Neural progenitor cell (in vitro differentiated cells): ENCODE data around the gene CCDC167. TPM values are rescaled to one million over a fixed set of nuclear protein-coding genes. Genes with fewer than 3 reads are reported as not detected.

Experiments
- DNase-seq: peaks from one replicate; pipeline ENCODE4 v3.0.0-alpha.2; 2016; ENCODE audit warnings: low spot score
- H2AFZ ChIP-seq: fragments of 200-600 bp; sonication (generic); replicated peaks from 2 replicates; pipeline ENCODE4 v1.6.1; 2016; ENCODE audit warnings: antibody characterized with exemption
- H3F3A ChIP-seq: fragments of 200-600 bp; sonication (generic); 2 replicates; pipeline ENCODE4 v1.6.1; 2016; ENCODE audit warnings: antibody characterized with exemption, low read depth
- H3K27ac ChIP-seq: fragments of 200-600 bp; sonication (generic); 2 replicates; pipeline ENCODE4 v1.5.1; 2016; ENCODE audit warnings: mild to moderate bottlenecking
- H3K27me3 ChIP-seq: fragments of 200-600 bp; sonication (generic); 2 replicates; pipeline ENCODE4 v1.6.1; 2016; ENCODE audit warnings: mild to moderate bottlenecking, moderate library complexity
- H3K36me3 ChIP-seq: fragments of 200-600 bp; sonication (generic); 2 replicates; pipeline ENCODE4 v1.5.1; 2016
- H3K4me1 ChIP-seq: fragments of 200-600 bp; sonication (generic); 2 replicates; pipeline ENCODE4 v1.6.1; 2016; ENCODE audit warnings: mixed run types
- H3K4me2 ChIP-seq: fragments of 200-600 bp; sonication (generic); 2 replicates; pipeline ENCODE4 v1.6.1; 2016
- H3K4me3 ChIP-seq: fragments of 200-600 bp; sonication (generic); 2 replicates; pipeline ENCODE4 v1.5.1; 2016
- H3K79me2 ChIP-seq: fragments of 200-600 bp; sonication (generic); 2 replicates; pipeline ENCODE4 v1.6.1; 2016; ENCODE audit warnings: low read depth
- H3K9ac ChIP-seq: fragments of 200-600 bp; sonication (generic); 2 replicates; pipeline ENCODE4 v1.6.1; 2016
- H3K9me3 ChIP-seq: fragments of 200-600 bp; sonication (generic); 2 replicates; pipeline ENCODE4 v1.5.1; 2016; ENCODE audit warnings: low read depth
- H4K20me1 ChIP-seq: fragments of 200-600 bp; sonication (generic); 2 replicates; pipeline ENCODE4 v1.6.1; 2016; ENCODE audit warnings: low read depth
- H3K27ac Mint-ChIP-seq: 3 replicates; pipeline ENCODE4 v1.8.0; 2021; ENCODE audit warnings: mixed read lengths
- H3K27me3 Mint-ChIP-seq: 2 replicates; pipeline ENCODE4 v1.8.0; 2022; ENCODE audit warnings: low read depth, mild to moderate bottlenecking, inconsistent platforms, moderate library complexity, mixed read lengths; ENCODE audit not compliant: insufficient read depth
- H3K36me3 Mint-ChIP-seq: 3 replicates; pipeline ENCODE4 v1.8.0; 2021; ENCODE audit warnings: mixed read lengths
- H3K4me1 Mint-ChIP-seq: 3 replicates; pipeline ENCODE4 v1.8.0; 2021; ENCODE audit warnings: mixed read lengths
- H3K4me3 Mint-ChIP-seq: 3 replicates; pipeline ENCODE4 v1.8.0; 2021; ENCODE audit warnings: mild to moderate bottlenecking, moderate library complexity, mixed read lengths
- H3K9me3 Mint-ChIP-seq: 3 replicates; pipeline ENCODE4 v1.8.0; 2020; ENCODE audit warnings: mixed read lengths
- EZH2 ChIP-seq: fragments of 200-600 bp; sonication (generic); IDR thresholded peaks from 2 replicates; pipeline ENCODE4 v1.6.1; 2017; ENCODE audit warnings: antibody characterized with exemption, mild to moderate bottlenecking, moderate library complexity
- EZH2phosphoT487 ChIP-seq: fragments of 200-600 bp; sonication (generic); IDR thresholded peaks from 2 replicates; pipeline ENCODE4 v1.6.1; 2017; ENCODE audit warnings: antibody characterized with exemption
- total RNA-seq: library from RNA; depleted of rRNA; stranded (reverse); fragments of >200 nt; gene quantifications from 2 replicates; pipeline ENCODE4 v1.2.3, GENCODE V29; 2015; ENCODE audit warnings: low replicate concordance
- TF ChIP-seq, protein P1 (sequence below): fragments of 200-600 bp; sonication (generic); IDR thresholded peaks from 2 replicates; pipeline ENCODE4 v1.5.1; 2017; ENCODE audit warnings: antibody characterized with exemption, mild to moderate bottlenecking

CCDC167 gene
- total RNA-seq, 1 donor from 2014 or later, result 30.4 TPM

DNA sequence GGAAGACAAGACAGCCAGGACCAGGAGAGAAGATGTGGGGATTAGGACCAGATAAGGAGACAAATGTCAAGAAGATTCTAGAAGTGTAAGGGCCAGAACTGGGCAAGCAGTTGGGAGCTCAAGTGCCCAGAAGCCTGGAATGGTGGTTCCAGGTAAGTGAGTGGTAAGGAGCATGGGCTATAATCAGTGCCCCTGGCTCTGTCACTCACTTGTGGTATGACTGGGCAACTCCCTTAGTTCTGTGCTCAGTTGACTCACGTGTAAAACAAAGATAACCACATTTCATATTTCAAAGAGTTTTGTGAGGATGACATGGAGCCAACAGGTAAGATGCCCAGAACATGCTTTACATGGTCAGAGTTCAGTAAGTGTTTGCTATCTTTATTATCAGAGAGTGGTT is 11.2 kb downstream of the CCDC167 start:
- Histone ChIP-seq H4K20me1 (peaks cover 30% of the 10 kb centered on the region), H3K27ac (no peak overlapping the region), H2AFZ (no peak overlapping the region), H3K79me2 (no peaks in the 10 kb centered on the region), H3K4me1 (peaks cover 53% of the 10 kb centered on the region), H3K9ac (no peak overlapping the region), H3K27me3 (no peaks in the 10 kb centered on the region), H3K36me3 (no peaks in the 10 kb centered on the region), H3K4me3 (no peak overlapping the region), H3K9me3 (no peaks in the 10 kb centered on the region), H3F3A (peaks cover 5% of the 10 kb centered on the region), H3K4me2 (no peak overlapping the region)
- H3K9me3 Mint-ChIP-seq, result no peaks in the 10 kb centered on the region
- peaks cover 6% of the 10 kb centered on the region for H3K36me3 Mint-ChIP-seq
- DNase-seq, result no peak
- H3K27me3 Mint-ChIP-seq, result peaks cover 5% of the 10 kb centered on the region
- H3K27ac Mint-ChIP-seq, result no peak overlapping the region
- no peak overlapping the region for H3K4me3 Mint-ChIP-seq
- H3K4me1 Mint-ChIP-seq, result peaks cover 55% of the 10 kb centered on the region
- TF ChIP-seq, protein P1, sequence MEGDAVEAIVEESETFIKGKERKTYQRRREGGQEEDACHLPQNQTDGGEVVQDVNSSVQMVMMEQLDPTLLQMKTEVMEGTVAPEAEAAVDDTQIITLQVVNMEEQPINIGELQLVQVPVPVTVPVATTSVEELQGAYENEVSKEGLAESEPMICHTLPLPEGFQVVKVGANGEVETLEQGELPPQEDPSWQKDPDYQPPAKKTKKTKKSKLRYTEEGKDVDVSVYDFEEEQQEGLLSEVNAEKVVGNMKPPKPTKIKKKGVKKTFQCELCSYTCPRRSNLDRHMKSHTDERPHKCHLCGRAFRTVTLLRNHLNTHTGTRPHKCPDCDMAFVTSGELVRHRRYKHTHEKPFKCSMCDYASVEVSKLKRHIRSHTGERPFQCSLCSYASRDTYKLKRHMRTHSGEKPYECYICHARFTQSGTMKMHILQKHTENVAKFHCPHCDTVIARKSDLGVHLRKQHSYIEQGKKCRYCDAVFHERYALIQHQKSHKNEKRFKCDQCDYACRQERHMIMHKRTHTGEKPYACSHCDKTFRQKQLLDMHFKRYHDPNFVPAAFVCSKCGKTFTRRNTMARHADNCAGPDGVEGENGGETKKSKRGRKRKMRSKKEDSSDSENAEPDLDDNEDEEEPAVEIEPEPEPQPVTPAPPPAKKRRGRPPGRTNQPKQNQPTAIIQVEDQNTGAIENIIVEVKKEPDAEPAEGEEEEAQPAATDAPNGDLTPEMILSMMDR, result no peak
- TF ChIP-seq EZH2phosphoT487 (no peak), EZH2 (no peak)

DNA sequence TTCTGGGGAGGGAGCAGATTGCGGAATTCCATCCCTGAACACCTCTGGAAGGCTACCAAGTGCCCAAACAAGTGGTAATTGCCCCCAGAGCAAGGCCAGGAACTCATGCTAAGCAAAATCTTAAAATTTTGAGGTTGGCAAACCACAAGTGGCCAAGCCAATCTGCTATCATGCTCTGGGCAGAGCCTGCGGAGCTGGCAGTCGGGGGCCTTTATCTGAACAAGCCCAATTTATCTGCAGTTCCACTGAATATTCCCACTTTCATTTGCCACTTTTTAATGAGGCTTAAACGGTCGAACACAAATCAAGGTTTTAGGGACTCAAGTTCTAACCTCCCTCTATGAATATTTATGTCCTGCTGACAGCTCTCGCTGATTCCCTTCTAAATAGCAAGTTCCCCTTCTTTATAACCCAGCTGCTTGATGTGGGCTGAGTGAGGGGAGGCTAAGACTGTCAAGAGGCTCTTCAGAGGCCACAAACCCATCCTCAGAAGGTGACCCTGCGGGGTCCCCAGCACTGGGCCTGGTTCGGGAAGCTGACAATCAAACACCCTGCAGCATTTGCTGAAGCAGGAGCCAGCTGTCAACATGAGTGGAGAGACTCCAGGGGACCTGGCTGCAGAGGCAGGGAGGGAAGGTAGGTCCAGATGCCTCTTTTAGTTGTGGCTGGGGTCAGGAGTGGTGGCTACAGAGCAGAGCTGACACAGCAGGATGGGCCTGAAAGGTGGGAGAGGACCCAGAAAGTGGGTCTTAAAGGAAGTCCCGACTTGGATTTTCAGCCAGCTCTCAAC is 11.9 kb downstream of the CCDC167 start:
- H3K4me1 ChIP-seq, result peaks cover 46% of the 10 kb centered on the region
- TF ChIP-seq EZH2phosphoT487 (no peak), EZH2 (no peak)
- TF ChIP-seq, protein P1, result no peak
- H3K36me3 Mint-ChIP-seq, result peaks cover 8% of the 10 kb centered on the region

DNA sequence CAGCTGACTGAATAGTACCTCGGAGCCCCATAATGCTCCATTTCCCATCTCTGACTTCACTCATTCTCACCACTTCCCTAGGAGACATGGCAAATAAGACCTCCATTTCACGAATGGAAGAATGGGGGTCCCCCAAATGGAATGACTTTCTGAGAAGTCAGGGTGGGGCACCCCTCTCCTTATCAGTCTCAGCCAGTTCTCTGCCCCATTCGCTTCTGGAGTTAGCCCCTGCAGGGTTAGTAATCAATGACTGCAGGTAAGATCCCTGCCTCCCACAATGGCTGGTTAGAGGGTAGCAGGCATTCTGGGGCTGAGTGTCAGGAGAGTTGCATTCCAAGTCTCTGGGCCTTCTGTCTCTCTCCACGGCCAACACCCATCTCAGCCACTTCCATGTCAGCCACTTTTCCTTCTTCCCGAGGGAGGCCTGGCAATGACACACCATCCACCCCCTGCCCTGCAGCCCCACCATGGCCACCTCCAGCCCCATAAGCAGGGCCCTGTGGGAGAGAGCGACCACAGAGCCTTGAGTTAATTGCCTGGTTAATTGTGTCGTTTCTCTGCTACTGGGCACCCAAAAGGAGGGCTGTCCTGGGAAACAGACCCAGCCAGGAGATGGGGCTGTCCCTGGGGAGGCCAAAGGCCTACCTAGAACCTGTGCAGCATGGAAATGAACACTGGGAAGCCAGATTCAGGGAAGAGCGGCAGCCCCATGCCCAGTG is 13.4 kb downstream of the CCDC167 start:
- H3K4me3 ChIP-seq, result no peak overlapping the region
- H3F3A ChIP-seq, result peaks cover 14% of the 10 kb centered on the region
- Mint-ChIP-seq H3K27ac (no peak overlapping the region), H3K27me3 (peaks cover 5% of the 10 kb centered on the region), H3K4me1 (peaks cover 54% of the 10 kb centered on the region), H3K9me3 (no peaks in the 10 kb centered on the region), H3K36me3 (peaks cover 10% of the 10 kb centered on the region), H3K4me3 (no peak overlapping the region)
- H3K9me3 ChIP-seq, result no peaks in the 10 kb centered on the region
- no peak overlapping the region for H3K4me2 ChIP-seq
- peaks cover 44% of the 10 kb centered on the region for H3K4me1 ChIP-seq
- no peak overlapping the region for H3K9ac ChIP-seq
- H4K20me1 ChIP-seq, result peaks cover 35% of the 10 kb centered on the region
- TF ChIP-seq, protein P1, result no peak
- H3K27me3 ChIP-seq, result no peaks in the 10 kb centered on the region
- no peaks in the 10 kb centered on the region for H3K36me3 ChIP-seq
- no peak overlapping the region for H3K27ac ChIP-seq
- H2AFZ ChIP-seq, result no peak overlapping the region
- H3K79me2 ChIP-seq, result no peaks in the 10 kb centered on the region
- DNase-seq, result no peak

More for the DNA sequence above, 11.9 kb downstream of the CCDC167 start:
- Histone ChIP-seq H3K9me3 (no peaks in the 10 kb centered on the region), H3K4me3 (no peak overlapping the region), H3K9ac (no peak overlapping the region), H2AFZ (no peak overlapping the region), H4K20me1 (peaks cover 33% of the 10 kb centered on the region), H3K79me2 (no peaks in the 10 kb centered on the region), H3K27ac (no peak overlapping the region), H3F3A (peaks cover 5% of the 10 kb centered on the region), H3K36me3 (no peaks in the 10 kb centered on the region), H3K27me3 (no peaks in the 10 kb centered on the region), H3K4me2 (no peak overlapping the region)
- Mint-ChIP-seq H3K27ac (no peak overlapping the region), H3K4me3 (no peak overlapping the region), H3K9me3 (no peaks in the 10 kb centered on the region), H3K4me1 (peaks cover 54% of the 10 kb centered on the region), H3K27me3 (peaks cover 5% of the 10 kb centered on the region)
- DNase-seq, result no peak
